ENCODE data around the gene AKR1C1.
A peak's percentile ranks its signal among the peaks of the same experiment; 100 is the strongest.
"Not testable (repeated sequence)": the region's sequence is repeated elsewhere in the genome, so short reads cannot be mapped to it uniquely, and the experiment has no call there.

AKR1C1 gene

GRCh38 chr10:4984223-4984622 lies 21.0 kb downstream of the AKR1C1 start:
- DNase-seq = no peak

GRCh38 chr10:4984971-4985594 lies 21.9 kb downstream of the AKR1C1 start:
- DNase-seq = no peak

- DNase-seq = not testable (repeated sequence)
These were observed 24.9 kb downstream of the AKR1C1 start for GRCh38 chr10:4988000-4988641.

- no peak for DNase-seq
These were observed 27.0 kb downstream of the AKR1C1 start for GRCh38 chr10:4990217-4990616.

- not testable (repeated sequence) for DNase-seq
These were observed 28.2 kb downstream of the AKR1C1 start for GRCh38 chr10:4991463-4991862.

- not testable (repeated sequence) for DNase-seq
These were observed 29.3 kb downstream of the AKR1C1 start for GRCh38 chr10:4992564-4992963.

GRCh38 chr10:4994260-4994659 lies 31.0 kb downstream of the AKR1C1 start:
- not testable (repeated sequence) for DNase-seq

GRCh38 chr10:4998671-4999070 lies 35.5 kb downstream of the AKR1C1 start:
- no peak for DNase-seq

GRCh38 chr10:5002013-5002727 lies 39.0 kb downstream of the AKR1C1 start:
- no peak for DNase-seq

- not testable (repeated sequence) for DNase-seq
These were observed 40.2 kb downstream of the AKR1C1 start, which contains the start of gene AKR1C2 for GRCh38 chr10:5003127-5004029. TSS of gene AKR1C2 (minus strand) at chr10:5003857. CDS start at chr10:5003835, 22 bp downstream.

GRCh38 chr10:5004030-5004385 lies 40.8 kb downstream of the AKR1C1 start:
- not testable (repeated sequence) for DNase-seq

GRCh38 chr10:5004501-5004900 lies 41.3 kb downstream of the AKR1C1 start:
- not testable (repeated sequence) for DNase-seq

- DNase-seq = not testable (repeated sequence)
These were observed 45.8 kb downstream of the AKR1C1 start for GRCh38 chr10:5008857-5009548.

- not testable (repeated sequence) for DNase-seq
These were observed 46.8 kb downstream of the AKR1C1 start for GRCh38 chr10:5010043-5010442.

- not testable (repeated sequence) for DNase-seq
These were observed 48.2 kb downstream of the AKR1C1 start for GRCh38 chr10:5011392-5011791.

GRCh38 chr10:5012595-5012994 lies 49.4 kb downstream of the AKR1C1 start:
- no peak for DNase-seq

GRCh38 chr10:5013385-5013784 lies 50.2 kb downstream of the AKR1C1 start:
- no peak for DNase-seq

GRCh38 chr10:5014200-5014910 lies 51.1 kb downstream of the AKR1C1 start:
- DNase-seq = not testable (repeated sequence)

GRCh38 chr10:5014936-5015335 lies 51.7 kb downstream of the AKR1C1 start:
- peak; percentile 7 for DNase-seq

GRCh38 chr10:5018134-5018533 lies 54.9 kb downstream of the AKR1C1 start:
- no peak for DNase-seq

GRCh38 chr10:5018671-5019277 lies 55.6 kb downstream of the AKR1C1 start:
- DNase-seq = peak; percentile 14

All from EL (cell line).